GM18498 (cell line): ENCODE results near the gene SBK2.

ENCODE experiments used
- ATAC-seq: cut with Tn5 transposase; IDR thresholded peaks from one replicate; pipeline ENCODE4 v1.9.1; 2021; ENCODE audit warnings: mild to moderate bottlenecking, moderate library complexity; ENCODE audit not compliant: unreplicated experiment

Gene SBK2

DNA sequence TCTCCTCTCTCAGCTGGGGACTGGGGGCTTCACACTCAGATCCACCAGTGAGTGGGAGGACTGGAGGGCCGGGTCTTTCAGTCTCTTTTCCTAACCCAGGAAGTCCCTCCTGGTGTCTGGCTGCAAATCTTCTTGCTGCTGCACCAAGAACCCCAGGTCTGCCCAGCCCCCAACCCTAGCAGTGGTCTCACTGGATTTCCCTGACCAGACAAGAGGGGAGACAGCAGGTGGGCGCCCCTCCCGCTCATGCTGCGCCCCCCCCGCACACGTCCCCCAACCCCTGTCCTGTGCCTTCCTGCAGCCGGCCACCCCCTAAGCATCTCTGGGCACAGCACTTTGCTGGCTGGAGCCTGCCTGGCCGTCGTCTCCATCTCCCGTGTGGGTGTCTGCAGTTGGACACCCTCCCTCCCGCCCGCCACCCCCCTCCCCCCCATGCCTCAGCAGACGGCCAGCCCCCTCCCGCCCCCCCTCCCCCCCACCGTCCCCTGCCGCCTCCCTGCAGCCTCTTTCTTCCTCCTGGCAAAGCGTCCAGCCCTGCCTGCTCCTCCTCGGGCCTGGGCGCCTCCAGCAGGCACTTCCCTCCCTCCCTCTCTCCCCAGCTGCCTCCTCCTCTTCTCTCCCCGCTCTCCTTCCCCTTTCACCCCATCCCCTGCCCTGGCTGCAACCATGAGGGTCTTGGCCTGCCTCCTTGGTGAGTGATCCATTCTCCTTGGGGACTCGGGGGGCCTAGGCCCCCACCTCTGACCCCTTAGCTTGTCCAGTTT is 48.8 kb downstream of the SBK2 start, which contains the start of gene SSC5D:
Gene SSC5D, plus strand, starts transcription at position 513 of the 764 bp plus-strand sequence. Its CDS starts 154 bp downstream, at position 667.
- no peak for ATAC-seq

DNA sequence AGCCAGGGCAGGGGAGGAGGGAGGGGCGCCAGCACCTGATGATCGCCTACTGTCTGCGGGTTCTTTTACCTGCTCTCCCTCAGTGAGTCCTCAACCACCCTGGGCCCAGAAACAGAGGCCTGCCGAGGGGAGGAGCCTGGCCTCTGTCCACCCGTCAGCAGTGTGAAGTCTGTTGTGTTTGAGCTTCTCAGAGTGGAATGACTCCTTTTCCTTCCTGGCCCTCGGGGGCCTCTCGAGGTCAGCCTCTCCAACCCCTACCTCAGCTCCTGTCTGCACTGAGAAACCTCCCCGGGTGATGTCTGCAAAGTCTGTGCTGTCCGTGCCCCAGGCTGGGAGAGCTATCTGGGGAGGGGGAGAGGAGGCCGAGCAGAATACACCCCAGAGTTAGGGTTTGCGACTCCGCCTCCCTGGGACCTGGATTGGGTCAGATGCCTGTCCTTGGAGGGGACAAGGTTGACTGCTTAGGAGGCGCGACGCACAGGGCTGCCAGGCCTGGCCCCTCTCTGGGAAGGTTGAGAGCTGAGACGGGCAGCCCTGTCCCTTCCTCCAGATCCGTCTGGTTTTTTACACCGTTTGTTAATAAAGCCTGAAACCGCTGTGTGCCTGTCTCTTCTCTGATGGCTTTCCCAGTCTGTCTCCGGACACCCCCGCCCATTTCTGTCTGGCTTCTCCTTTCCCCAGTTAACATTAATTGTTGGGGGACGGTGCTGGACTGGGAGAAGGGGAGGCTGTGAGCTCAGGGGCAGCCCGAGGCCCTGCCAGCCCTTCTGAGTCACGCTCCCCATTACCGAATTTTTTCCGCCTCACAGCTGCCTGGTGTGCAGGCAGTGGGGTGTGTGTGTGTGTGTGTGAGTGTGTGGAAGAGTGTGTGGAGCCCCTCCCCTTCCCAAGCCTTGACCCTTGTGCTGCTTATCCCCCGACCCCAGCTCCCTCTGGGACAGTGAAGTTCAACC is 49.7 kb downstream of the SBK2 start:
- no peak for ATAC-seq

DNA sequence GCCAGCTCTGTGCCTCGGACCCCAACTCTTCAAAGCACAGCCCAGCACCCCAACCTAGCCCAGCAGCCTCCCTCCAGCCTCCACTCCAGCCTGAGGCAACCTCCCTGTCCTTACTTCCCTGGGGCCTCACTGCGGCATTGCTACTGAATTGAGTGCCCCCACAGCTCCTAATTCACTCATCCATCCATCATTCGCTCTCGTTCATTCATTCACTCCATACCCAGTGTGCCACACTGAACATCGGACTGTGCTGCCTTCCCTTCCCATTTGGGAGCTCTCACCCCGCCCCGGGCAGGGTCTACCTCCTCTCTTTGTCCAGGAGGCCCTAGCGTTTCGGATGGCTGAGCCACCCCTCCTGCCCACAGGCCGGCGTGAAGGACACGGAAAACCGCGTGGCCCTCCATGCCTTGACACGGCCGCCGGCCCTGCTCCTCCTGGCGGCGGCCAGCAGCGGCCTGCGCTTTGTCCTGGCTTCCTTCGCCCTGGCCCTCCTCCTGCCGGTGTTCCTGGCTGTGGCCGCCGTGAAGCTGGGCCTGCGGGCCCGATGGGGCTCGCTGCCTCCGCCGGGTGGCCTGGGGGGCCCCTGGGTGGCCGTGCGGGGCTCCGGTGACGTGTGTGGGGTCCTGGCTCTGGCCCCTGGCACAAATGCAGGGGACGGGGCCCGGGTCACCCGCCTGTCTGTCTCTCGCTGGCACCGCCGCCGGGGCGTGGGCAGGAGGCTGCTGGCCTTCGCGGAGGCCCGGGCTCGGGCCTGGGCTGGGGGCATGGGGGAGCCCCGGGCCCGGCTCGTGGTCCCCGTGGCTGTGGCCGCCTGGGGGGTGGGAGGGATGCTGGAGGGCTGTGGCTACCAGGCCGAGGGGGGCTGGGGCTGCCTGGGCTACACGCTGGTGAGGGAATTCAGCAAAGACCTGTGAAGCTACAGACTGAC is 50.6 kb downstream of the SBK2 start:
- ATAC-seq: no peak

DNA sequence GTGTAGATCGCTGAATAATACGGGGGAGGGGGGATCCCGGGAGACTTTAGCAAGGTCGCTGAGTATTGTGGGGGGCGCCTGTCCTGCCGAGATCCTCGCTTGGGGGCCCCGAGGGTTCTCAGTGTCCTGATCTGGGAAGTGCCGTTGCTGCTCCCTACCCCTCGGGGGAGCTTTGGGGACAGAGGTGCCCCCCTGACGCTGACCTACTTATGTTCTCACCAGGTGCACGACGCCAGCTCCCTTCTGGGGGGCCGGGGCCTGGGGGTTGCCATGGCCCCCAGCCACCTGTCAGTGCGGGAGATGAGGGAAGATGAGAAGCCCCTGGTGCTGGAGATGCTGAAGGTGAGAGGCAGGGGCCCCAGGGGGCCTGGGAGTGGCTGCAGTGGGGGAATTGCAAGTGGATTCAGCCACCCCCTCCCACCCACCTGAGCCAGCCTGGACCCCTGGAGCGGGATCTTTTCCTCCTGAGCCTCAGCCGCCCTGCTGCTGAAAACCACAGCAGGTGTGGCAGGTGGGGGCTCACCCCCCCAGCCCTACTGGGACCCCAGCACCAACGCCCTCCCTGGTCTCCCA is 51.4 kb downstream of the SBK2 start:
- no peak for ATAC-seq

DNA sequence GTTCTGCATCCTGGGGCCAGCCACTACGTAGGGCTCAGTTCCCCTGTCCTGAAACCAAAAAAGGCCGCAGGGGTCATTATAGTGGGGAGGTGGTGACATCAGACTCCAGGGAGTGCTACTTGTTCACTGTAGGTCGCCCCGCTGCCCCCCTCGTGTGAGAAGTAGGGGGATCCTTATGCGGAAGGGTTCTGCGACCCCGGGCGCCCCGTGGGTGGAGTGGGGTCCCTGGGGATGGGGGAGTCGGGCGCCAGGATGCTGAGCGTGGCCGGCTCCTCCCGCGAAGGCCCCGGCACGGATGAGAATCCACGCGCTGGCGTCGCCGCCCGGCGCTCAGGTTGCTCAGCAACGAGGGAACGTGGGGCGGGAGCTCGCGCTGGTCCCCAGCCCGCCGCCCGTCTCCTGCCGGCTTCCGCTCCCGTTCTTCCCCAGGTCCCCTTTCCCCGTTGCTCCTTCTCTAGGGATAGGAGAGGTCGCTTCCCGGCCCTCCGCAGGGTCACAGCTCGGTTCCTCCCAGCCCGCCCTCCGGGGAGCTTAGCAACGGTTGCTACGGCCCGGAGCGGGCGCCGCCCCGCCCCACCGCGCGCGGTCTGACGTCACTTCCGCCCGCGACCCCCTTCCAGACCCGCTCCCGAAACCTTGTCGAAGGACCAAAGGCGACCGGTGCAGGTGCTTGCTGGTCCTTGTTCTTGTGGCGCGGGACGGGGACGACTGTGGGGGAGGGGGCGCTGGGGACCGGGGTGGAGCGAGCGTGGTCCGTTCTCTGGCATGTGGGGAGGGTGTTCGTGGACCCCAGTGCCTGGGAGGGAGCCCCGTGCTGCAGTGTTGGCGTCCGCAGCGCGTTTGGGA is 52.1 kb downstream of the SBK2 start, which contains the start of gene NAT14:
Gene NAT14, plus strand, starts transcription at position 596 of the 846 bp plus-strand sequence. CDS start 521 bp downstream, outside the sequence.
- ATAC-seq: peak; percentile 61

GRCh38 chr19:55483706-55484592 is 53.0 kb downstream of the SBK2 start:
- ATAC-seq: no peak

DNA sequence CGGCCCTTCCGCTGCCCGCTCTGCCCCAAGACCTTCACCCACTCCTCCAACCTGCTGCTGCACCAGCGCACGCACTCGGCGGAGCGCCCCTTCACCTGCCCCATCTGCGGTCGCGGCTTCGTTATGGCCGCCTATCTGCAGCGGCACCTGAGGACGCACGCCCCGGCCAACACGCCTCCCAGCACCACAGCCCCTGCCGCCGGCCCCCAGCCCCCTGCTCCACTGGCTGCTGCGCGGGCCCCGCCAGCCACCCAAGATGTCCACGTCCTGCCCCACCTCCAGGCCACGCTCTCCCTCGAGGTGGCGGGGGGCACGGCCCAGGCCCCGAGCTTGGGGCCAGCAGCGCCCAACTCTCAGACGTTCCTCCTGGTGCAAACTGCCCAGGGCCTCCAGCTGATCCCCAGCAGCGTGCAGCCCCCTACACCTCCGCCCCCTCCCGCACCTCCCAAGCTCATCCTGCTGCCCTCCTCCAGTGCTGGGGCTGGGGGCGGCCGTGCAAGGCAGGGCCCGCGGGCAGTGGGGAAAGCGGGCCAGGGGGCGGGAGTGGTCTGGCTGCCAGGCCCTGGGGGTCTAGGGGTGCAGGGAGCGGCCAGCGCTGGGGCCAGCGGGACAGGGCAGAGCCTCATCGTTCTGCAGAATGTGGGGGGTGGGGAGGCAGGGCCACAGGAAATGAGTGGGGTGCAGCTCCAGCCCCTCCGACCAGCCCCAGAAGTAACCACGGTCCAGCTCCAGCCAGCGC is 53.8 kb downstream of the SBK2 start:
- ATAC-seq: no peak

GRCh38 chr19:55482156-55482961 is 54.6 kb downstream of the SBK2 start:
- ATAC-seq: no peak

DNA sequence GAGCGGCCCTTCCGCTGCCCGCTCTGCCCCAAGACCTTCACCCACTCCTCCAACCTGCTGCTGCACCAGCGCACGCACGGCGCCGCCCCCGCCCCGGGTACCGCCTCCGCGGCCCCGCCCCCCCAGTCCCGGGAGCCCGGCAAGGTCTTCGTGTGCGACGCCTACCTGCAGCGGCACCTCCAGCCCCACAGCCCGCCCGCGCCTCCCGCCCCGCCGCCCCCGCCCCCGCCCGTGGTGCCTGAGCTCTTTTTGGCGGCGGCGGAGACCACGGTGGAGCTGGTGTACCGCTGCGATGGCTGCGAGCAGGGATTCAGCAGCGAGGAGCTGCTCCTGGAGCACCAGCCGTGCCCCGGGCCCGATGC is 55.2 kb downstream of the SBK2 start:
- ATAC-seq: no peak

DNA sequence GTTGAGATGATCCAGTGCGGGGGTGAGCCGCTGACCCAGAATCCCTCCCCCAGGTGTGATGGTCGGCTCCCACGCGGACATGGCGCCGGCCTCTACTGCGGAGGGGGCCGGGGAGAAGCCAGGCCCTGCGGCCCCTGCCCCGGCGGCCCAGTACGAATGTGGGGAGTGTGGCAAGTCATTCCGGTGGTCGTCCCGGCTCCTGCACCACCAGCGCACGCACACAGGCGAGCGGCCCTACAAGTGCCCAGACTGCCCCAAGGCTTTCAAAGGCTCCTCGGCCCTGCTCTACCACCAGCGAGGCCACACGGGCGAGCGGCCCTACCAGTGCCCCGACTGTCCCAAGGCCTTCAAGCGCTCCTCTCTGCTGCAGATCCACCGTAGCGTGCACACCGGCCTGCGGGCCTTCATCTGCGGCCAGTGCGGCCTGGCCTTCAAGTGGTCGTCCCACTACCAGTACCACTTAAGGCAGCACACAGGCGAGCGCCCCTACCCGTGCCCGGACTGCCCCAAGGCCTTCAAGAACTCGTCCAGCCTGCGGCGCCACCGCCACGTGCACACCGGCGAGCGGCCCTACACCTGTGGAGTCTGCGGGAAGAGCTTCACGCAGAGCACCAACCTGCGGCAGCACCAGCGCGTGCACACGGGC is 55.7 kb downstream of the SBK2 start:
- no peak for ATAC-seq

- no peak for ATAC-seq
These were observed 57.3 kb downstream of the SBK2 start for GRCh38 chr19:55479451-55480230.

DNA sequence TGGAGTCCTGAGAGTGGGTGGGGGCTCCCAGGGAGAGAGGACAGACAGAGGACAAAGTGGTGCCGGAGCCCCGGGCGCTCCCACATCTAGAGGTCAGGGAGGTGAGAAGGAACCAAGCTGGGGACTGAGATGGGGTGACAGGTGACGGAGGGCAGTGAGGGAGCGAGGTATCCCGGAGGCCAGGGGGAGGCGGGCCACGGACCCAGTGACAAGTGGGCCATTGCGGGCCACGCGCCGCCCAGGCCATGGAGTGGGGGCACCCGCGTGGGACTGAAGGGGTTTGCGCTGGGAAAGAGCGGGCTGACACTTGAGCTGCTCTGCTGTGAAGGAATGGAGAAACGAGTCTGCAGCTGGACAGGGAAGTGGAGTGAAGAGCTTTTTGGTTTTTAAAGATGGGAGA is 57.9 kb downstream of the SBK2 start:
- no peak for ATAC-seq
